K562 (cell line): ENCODE results near the gene PGPEP1. TPM values are rescaled to one million over a fixed set of nuclear protein-coding genes. Genes with fewer than 3 reads are reported as not detected.

Source experiments
- ELF1 ChIP-seq: fragments of 200-800 bp; sonication (Bioruptor generic); IDR thresholded peaks from 2 replicates; pipeline ENCODE4 v1.6.1; 2016; ENCODE audit warnings: missing genetic modification characterization, missing compliant biosample characterization
- ELF2 ChIP-seq: fragments of 250-450 bp; sonication (Bioruptor Pico); IDR thresholded peaks from 2 replicates; pipeline ENCODE4 v1.5.0; 2021; ENCODE audit warnings: mild to moderate bottlenecking
- FOXJ2 ChIP-seq: fragments of 200-800 bp; sonication (Bioruptor generic); IDR thresholded peaks from 2 replicates; pipeline ENCODE4 v1.6.1; 2016; ENCODE audit warnings: missing genetic modification characterization, missing compliant biosample characterization
- FOXK1 ChIP-seq: sonication (generic); formaldehyde crosslinking; IDR thresholded peaks from 2 replicates; pipeline ENCODE4 v1.8.0; 2022; ENCODE audit warnings: missing genetic modification reagents, mild to moderate bottlenecking, borderline replicate concordance
- HNRNPL ChIP-seq: fragments of 200-400 bp; formaldehyde crosslinking; IDR thresholded peaks from 2 replicates; pipeline ENCODE4 v1.6.1; 2017; ENCODE audit warnings: low read depth, mild to moderate bottlenecking, low read length
- LEF1 ChIP-seq: fragments of 450-650 bp; IDR thresholded peaks from 2 replicates; pipeline ENCODE4 v1.6.1; 2016; ENCODE audit warnings: mild to moderate bottlenecking
- PHF8 ChIP-seq: fragments of 200-600 bp; sonication (generic); IDR thresholded peaks from 2 replicates; pipeline ENCODE4 v1.6.1; 2012; ENCODE audit warnings: mixed run types, mild to moderate bottlenecking, inconsistent platforms, low read length, moderate library complexity, borderline replicate concordance
- RBM22 ChIP-seq: fragments of 200-400 bp; formaldehyde crosslinking; IDR thresholded peaks from 2 replicates; pipeline ENCODE4 v1.6.1; 2018; ENCODE audit warnings: low read length, low read depth; ENCODE audit not compliant: poor library complexity, severe bottlenecking
- SRF ChIP-seq, 2 experiments: fragments of 250-450, 450-650 bp in 1 of 2; sonication (Bioruptor Pico) in 1 of 2; sonication (generic) in 1 of 2; formaldehyde crosslinking; IDR thresholded peaks; 2 replicates each; pipeline versions ENCODE4 v1.5.0 to v1.5.1; 2020 to 2022; ENCODE audit warnings: mild to moderate bottlenecking in 1 of 2, missing genetic modification reagents in 1 of 2
- STAG1 ChIP-seq: sonication (generic); formaldehyde crosslinking; IDR thresholded peaks from 2 replicates; pipeline ENCODE4 v1.5.0; 2020; ENCODE audit warnings: missing genetic modification reagents, borderline replicate concordance
- XRCC3 ChIP-seq: fragments of 450-650 bp; IDR thresholded peaks from 2 replicates; pipeline ENCODE4 v1.6.1; 2017; ENCODE audit warnings: mild to moderate bottlenecking, moderate library complexity
- ZFP30 ChIP-seq: fragments of 250-450 bp; sonication (Bioruptor Pico); IDR thresholded peaks from 2 replicates; pipeline ENCODE4 v1.8.0; 2022; ENCODE audit warnings: moderate library complexity, mild to moderate bottlenecking, inconsistent platforms, borderline replicate concordance
- ZNF121 ChIP-seq: sonication (generic); formaldehyde crosslinking; conservative IDR thresholded peaks from 2 replicates; pipeline ENCODE4 v1.8.0; 2022; ENCODE audit warnings: missing genetic modification reagents
- ZNF830 ChIP-seq: fragments of 250-450 bp; sonication (Bioruptor Pico); IDR thresholded peaks from 2 replicates; pipeline ENCODE4 v1.5.0; 2021; ENCODE audit warnings: mild to moderate bottlenecking
- polyA plus RNA-seq, 8 experiments: library from polyadenylated mRNA; depleted of rRNA in 4 of 8; stranded (reverse) in 5 of 8; unstranded in 3 of 8; fragments of >200 nt; fragmentation: Nextera tagmentation in 2 of 8; fragmentation: Illumina TruSeq in 1 of 8; extraction: Ambion mirVana in 2 of 8; extraction: Trizol in 1 of 8; gene quantifications; 2 replicates each; pipeline versions ENCODE4 v1.2.1 to v1.2.3, GENCODE V29; 2011 to 2014; ENCODE audit warnings: inconsistent platforms in 1 of 8, missing spikeins in 1 of 8
- total RNA-seq, 7 experiments: library from RNA; depleted of rRNA in 6 of 7; stranded (reverse); fragments of >200 nt in 6 of 7; fragmentation: Illumina TruSeq in 2 of 7; extraction: Trizol in 2 of 7; gene quantifications; 2 replicates each; pipeline versions ENCODE4 v1.2.1 to v1.2.3, GENCODE V29; 2011 to 2021; ENCODE audit warnings: low replicate concordance in 1 of 7
- TF ChIP-seq, protein P1 (sequence below): sonication (generic); formaldehyde crosslinking; IDR thresholded peaks from 2 replicates; pipeline ENCODE4 v1.8.0; 2022; ENCODE audit warnings: mild to moderate bottlenecking, missing genetic modification reagents
- TF ChIP-seq, protein P2 (sequence below): fragments of 450-650 bp; IDR thresholded peaks from 2 replicates; pipeline ENCODE4 v1.7.1; 2018; ENCODE audit warnings: mild to moderate bottlenecking, low read depth; ENCODE audit not compliant: partially characterized antibody
- TF ChIP-seq, protein P3 (sequence below): sonication (generic); formaldehyde crosslinking; IDR thresholded peaks from 2 replicates; pipeline ENCODE4 v1.8.0; 2022; ENCODE audit warnings: mild to moderate bottlenecking, missing genetic modification reagents, borderline replicate concordance
- TF ChIP-seq, protein P4 (sequence below), 3 experiments: IDR thresholded peaks in 2 of 3; conservative IDR thresholded peaks in 1 of 3; 2 replicates each; pipeline ENCODE4 v1.5.1; 2011 to 2012; ENCODE audit warnings: low read length in 3 of 3, mild to moderate bottlenecking in 3 of 3, control low read depth in 2 of 3, improper control_type of control experiment in 1 of 3, inconsistent platforms in 1 of 3, low read depth in 1 of 3, mixed read lengths in 1 of 3, moderate library complexity in 1 of 3; ENCODE audit not compliant: insufficient read depth in 2 of 3

The PGPEP1 gene
- total and polyA plus RNA-seq, 9 of the 15 experiments (the other 6 are each of a cell fraction or from before 2014, with no cell fraction given): 10.0 to 69.6 (median 33.5) TPM

DNA sequence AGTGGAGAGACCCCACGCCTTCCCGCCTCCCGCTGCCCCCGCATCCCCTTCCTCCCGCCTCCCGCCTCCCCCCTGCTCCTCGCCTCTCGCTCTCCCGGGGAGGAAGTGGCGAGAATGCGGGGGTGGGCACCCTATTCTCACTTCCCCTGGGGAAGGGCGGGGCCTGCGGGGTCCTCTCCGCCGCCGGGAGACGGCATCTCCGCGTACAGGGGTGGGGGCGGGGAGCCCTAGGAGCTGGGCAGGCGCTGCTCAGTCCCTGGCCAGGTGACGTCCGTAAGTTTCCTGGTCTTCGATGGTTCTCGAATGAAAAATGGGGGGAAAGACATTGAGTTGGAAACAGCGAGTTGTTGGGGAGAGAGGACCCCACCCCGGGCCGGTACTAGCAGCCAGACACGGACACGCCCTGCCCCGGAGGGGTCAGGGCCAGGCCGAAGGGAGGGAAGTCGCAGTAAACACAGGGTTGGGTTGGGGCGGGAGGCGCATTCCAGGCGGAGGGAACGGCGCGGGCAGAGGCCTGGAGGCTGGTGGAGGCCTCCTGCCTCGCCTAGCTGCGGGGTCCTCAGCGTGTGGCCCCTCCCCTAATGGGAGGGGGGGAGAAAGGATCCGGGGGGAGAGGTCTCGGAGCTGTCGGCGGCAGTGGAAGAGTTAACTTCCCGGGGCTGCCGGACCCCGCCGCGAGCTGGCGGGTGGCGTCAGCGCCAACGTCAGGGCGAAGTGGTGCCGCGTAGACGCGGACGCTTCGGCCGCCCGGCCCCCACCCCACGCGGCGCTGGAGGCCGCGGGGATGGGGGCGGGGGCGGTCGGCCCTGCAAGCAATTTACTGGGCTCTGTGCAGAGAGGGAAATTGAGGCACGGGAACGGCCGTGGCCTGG lies 48.6 kb upstream of the PGPEP1 start (continued):
- no peak for TF ChIP-seq ZNF830
- no peak for TF ChIP-seq ZFP30
- TF ChIP-seq, protein P1, sequence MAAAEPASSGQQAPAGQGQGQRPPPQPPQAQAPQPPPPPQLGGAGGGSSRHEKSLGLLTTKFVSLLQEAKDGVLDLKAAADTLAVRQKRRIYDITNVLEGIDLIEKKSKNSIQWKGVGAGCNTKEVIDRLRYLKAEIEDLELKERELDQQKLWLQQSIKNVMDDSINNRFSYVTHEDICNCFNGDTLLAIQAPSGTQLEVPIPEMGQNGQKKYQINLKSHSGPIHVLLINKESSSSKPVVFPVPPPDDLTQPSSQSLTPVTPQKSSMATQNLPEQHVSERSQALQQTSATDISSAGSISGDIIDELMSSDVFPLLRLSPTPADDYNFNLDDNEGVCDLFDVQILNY (CRISPR knock-in tag): no peak
- peak; percentile 75; the same call in 1 of the 2 replicates for TF ChIP-seq HNRNPL
- no peak for TF ChIP-seq STAG1 (CRISPR knock-in tag)
- TF ChIP-seq FOXJ2 (tag): no peak; the same call in 1 of the 2 replicates
- TF ChIP-seq FOXK1 (CRISPR knock-in tag): peak; percentile 80; the same call in 1 of the 2 replicates
- no peak for TF ChIP-seq ZNF121 (CRISPR knock-in tag)
- TF ChIP-seq XRCC3: no peak
- TF ChIP-seq ELF1 (tag): peak; percentile 73
- peak; percentile 69; the same call in 1 of the 2 replicates for TF ChIP-seq PHF8
- 0 out of 4 replicates have a peak, but pooled peaks of 1 of the 2 experiments have one; percentile 42 for TF ChIP-seq SRF (CRISPR knock-in tag; IDR thresholded peaks at IDR 0.05)
- TF ChIP-seq, protein P2, sequence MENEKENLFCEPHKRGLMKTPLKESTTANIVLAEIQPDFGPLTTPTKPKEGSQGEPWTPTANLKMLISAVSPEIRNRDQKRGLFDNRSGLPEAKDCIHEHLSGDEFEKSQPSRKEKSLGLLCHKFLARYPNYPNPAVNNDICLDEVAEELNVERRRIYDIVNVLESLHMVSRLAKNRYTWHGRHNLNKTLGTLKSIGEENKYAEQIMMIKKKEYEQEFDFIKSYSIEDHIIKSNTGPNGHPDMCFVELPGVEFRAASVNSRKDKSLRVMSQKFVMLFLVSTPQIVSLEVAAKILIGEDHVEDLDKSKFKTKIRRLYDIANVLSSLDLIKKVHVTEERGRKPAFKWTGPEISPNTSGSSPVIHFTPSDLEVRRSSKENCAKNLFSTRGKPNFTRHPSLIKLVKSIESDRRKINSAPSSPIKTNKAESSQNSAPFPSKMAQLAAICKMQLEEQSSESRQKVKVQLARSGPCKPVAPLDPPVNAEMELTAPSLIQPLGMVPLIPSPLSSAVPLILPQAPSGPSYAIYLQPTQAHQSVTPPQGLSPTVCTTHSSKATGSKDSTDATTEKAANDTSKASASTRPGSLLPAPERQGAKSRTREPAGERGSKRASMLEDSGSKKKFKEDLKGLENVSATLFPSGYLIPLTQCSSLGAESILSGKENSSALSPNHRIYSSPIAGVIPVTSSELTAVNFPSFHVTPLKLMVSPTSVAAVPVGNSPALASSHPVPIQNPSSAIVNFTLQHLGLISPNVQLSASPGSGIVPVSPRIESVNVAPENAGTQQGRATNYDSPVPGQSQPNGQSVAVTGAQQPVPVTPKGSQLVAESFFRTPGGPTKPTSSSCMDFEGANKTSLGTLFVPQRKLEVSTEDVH: peak; percentile 27
- TF ChIP-seq LEF1: peak; percentile 93
- TF ChIP-seq, protein P3, sequence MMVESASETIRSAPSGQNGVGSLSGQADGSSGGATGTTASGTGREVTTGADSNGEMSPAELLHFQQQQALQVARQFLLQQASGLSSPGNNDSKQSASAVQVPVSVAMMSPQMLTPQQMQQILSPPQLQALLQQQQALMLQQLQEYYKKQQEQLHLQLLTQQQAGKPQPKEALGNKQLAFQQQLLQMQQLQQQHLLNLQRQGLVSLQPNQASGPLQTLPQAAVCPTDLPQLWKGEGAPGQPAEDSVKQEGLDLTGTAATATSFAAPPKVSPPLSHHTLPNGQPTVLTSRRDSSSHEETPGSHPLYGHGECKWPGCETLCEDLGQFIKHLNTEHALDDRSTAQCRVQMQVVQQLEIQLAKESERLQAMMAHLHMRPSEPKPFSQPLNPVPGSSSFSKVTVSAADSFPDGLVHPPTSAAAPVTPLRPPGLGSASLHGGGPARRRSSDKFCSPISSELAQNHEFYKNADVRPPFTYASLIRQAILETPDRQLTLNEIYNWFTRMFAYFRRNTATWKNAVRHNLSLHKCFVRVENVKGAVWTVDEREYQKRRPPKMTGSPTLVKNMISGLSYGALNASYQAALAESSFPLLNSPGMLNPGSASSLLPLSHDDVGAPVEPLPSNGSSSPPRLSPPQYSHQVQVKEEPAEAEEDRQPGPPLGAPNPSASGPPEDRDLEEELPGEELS (CRISPR knock-in tag): no peak
- TF ChIP-seq ELF2 (CRISPR knock-in tag): no peak
- TF ChIP-seq RBM22: peak; percentile 62
- TF ChIP-seq, protein P4, sequence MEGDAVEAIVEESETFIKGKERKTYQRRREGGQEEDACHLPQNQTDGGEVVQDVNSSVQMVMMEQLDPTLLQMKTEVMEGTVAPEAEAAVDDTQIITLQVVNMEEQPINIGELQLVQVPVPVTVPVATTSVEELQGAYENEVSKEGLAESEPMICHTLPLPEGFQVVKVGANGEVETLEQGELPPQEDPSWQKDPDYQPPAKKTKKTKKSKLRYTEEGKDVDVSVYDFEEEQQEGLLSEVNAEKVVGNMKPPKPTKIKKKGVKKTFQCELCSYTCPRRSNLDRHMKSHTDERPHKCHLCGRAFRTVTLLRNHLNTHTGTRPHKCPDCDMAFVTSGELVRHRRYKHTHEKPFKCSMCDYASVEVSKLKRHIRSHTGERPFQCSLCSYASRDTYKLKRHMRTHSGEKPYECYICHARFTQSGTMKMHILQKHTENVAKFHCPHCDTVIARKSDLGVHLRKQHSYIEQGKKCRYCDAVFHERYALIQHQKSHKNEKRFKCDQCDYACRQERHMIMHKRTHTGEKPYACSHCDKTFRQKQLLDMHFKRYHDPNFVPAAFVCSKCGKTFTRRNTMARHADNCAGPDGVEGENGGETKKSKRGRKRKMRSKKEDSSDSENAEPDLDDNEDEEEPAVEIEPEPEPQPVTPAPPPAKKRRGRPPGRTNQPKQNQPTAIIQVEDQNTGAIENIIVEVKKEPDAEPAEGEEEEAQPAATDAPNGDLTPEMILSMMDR (IDR thresholded peaks at IDR 0.05 in 2 of 3, conservative IDR thresholded peaks at IDR 0.05 in 1 of 3; ENCODE audit: insufficient read depth in 2 of 3, low read depth in 1 of 3, low read length in 3 of 3): no peak
